ENCODE data around the gene SLC4A9.

Gene SLC4A9

GRCh38 chr5:140360101-140360500 lies at the start of gene SLC4A9:
Gene SLC4A9, plus strand, starts transcription at chr5:140360194. Its CDS starts 43 bp downstream, at chr5:140360237.
- no peak for DNase-seq

GRCh38 chr5:140310434-140310833 lies 49.6 kb upstream of the SLC4A9 start:
- no peak for DNase-seq

- DNase-seq = no peak
These were observed 49.0 kb upstream of the SLC4A9 start for GRCh38 chr5:140311011-140311467.

GRCh38 chr5:140312067-140312790 lies 47.8 kb upstream of the SLC4A9 start:
- no peak for DNase-seq

- DNase-seq = no peak
These were observed 47.2 kb upstream of the SLC4A9 start for GRCh38 chr5:140312791-140313189.

GRCh38 chr5:140317859-140318258 lies 42.1 kb upstream of the SLC4A9 start:
- no peak for DNase-seq

- DNase-seq = no peak
These were observed 41.2 kb upstream of the SLC4A9 start for GRCh38 chr5:140318792-140319191.

GRCh38 chr5:140319833-140320232 lies 40.2 kb upstream of the SLC4A9 start:
- DNase-seq = no peak

GRCh38 chr5:140321796-140322195 lies 38.2 kb upstream of the SLC4A9 start:
- DNase-seq = no peak

GRCh38 chr5:140322751-140323731 lies 37.0 kb upstream of the SLC4A9 start:
- DNase-seq = no peak

- DNase-seq = no peak
These were observed 35.9 kb upstream of the SLC4A9 start for GRCh38 chr5:140324041-140324600.

GRCh38 chr5:140324617-140325241 lies 35.3 kb upstream of the SLC4A9 start:
- DNase-seq = no peak

GRCh38 chr5:140325486-140325885 lies 34.5 kb upstream of the SLC4A9 start:
- DNase-seq = no peak

- no peak for DNase-seq
These were observed 32.4 kb upstream of the SLC4A9 start for GRCh38 chr5:140327589-140327988.

GRCh38 chr5:140328036-140328764 lies 31.8 kb upstream of the SLC4A9 start:
- no peak for DNase-seq

- no peak for DNase-seq
These were observed 30.1 kb upstream of the SLC4A9 start for GRCh38 chr5:140329739-140330481.

- DNase-seq = no peak
These were observed 28.4 kb upstream of the SLC4A9 start for GRCh38 chr5:140331638-140332037.

GRCh38 chr5:140336388-140336787 lies 23.6 kb upstream of the SLC4A9 start:
- DNase-seq = no peak

- no peak for DNase-seq
These were observed 22.1 kb upstream of the SLC4A9 start for GRCh38 chr5:140337880-140338279.

GRCh38 chr5:140338336-140338735 lies 21.7 kb upstream of the SLC4A9 start:
- DNase-seq = no peak

- no peak for DNase-seq
These were observed 21.1 kb upstream of the SLC4A9 start for GRCh38 chr5:140338908-140339307.

- no peak for DNase-seq
These were observed 20.4 kb upstream of the SLC4A9 start for GRCh38 chr5:140339636-140340035.

Measured in activated CD4-positive, alpha-beta T cell treated with anti-CD3 and anti-CD28 coated beads for 1 hour (primary cell).